T-helper 2 cell treated with Interferon-gamma antibody and Interleukin-4, amounts not matched to agents 100 ng/mL and 5 ng/mL, for 36 hours (primary cell): Measurements from ENCODE around the gene C3orf80. TPM values are rescaled to one million over a fixed set of nuclear protein-coding genes. Genes with fewer than 3 reads are reported as not detected.
"Not testable (repeated sequence)": the region's sequence is repeated elsewhere in the genome, so short reads cannot be mapped to it uniquely, and the experiment has no call there.

Experiments used
- intact Hi-C: fragments of 100-400 bp; cut with micrococcal nuclease; formaldehyde crosslinking; loops from one replicate; pipeline ENCODE4 v1.15.1; 2023
- total RNA-seq: library from RNA; stranded (reverse); gene quantifications from 2 replicates; pipeline ENCODE4 v1.2.3, GENCODE V29; 2022

The C3orf80 gene
- total RNA-seq, result 0.14 and 0.16 TPM in 2 replicates

- intact Hi-C loops, result loop anchor here (2.0 to 10.0 kb wide), 6 partner anchors 173 to 529 kb away; partner anchors contain the start of genes IFT80, IL12A, KPNA4 and PPM1L
Observed at GRCh38 chr3:160225176-160226025, at the start of gene C3orf80. C3orf80 (plus strand) TSS chr3:160225422; CDS start chr3:160225636, 214 bp downstream.

DNA sequence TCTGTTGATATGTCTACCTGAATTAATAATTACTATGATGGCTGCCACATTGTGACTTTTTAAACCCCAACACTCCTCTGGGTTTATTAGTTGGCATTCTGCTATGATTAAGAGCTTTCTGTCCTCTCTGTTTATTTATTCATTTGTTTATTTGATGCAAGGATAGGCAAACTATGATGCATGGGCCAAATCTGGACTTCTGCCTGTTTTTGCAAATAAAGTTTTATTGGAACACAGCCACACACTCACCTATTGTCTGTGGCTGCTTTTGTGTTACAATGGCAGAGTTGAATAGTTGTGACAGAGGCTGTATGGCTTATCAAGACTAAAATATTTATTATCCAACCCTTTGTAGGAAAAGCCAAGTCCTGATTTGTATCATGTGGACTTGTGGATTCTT lies 48.3 kb upstream of the C3orf80 start:
- intact Hi-C loops, result no loop called here

GRCh38 chr3:160178661-160179060 lies 46.6 kb upstream of the C3orf80 start:
- intact Hi-C loops, result not testable (repeated sequence)

GRCh38 chr3:160179403-160179802 lies 45.8 kb upstream of the C3orf80 start:
- intact Hi-C loops, result not testable (repeated sequence)

GRCh38 chr3:160179906-160180305 lies 45.3 kb upstream of the C3orf80 start:
- intact Hi-C loops, result no loop called here

DNA sequence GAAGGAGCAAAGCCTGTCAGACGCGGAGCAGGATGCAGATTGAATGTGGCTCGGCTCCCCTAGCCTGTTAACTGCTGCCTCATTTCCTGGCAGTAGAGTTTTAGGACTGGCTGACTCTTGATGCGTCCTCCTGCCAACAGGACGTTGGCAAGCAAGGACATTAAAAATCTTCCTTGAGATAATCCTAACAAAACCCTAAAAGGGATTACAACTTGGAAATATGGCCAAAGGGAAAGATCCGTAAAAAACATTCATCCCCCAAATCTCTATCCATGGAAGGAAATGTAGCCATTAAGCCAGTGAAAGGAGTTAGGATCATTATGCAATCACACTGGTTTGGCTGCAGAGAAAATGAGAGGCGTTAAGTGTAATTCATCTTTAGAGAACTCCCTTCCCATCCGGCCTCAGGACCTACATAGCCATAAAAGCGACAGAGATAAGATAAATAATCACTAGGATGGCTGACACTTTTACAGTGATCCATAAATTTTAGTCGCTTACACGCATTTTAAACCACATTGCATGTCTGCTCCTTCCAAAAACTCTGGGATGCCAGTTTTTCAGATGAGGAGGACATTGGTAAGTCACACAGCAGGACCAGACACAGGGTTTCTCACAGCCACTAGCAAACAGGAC lies 44.5 kb upstream of the C3orf80 start:
- intact Hi-C loops, result no loop called here

GRCh38 chr3:160183345-160184076 lies 41.7 kb upstream of the C3orf80 start:
- intact Hi-C loops, result no loop called here

- intact Hi-C loops, result no loop called here
Observed at GRCh38 chr3:160184655-160185054, 40.6 kb upstream of the C3orf80 start.

DNA sequence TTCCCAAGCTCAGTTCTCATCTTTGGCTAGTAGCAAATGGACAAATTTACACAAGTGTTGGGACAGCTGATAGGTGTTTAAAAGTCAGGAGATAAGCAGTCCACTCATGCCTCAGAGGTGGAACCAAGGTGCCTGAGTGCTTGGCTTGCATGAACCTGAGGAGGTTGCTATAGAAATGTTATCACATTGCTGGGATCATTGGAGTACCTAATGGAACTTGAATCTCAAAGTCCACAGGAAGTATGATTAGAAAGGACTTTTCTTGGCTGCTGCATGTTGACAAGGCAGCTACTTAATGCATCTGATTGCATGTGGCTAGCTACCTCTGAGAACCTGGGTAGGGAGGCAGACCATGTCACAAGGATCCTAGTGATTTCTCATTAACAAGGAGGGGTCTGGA lies 39.5 kb upstream of the C3orf80 start:
- intact Hi-C loops, result no loop called here

- intact Hi-C loops, result no loop called here
Observed at GRCh38 chr3:160187288-160187687, 37.9 kb upstream of the C3orf80 start.

DNA sequence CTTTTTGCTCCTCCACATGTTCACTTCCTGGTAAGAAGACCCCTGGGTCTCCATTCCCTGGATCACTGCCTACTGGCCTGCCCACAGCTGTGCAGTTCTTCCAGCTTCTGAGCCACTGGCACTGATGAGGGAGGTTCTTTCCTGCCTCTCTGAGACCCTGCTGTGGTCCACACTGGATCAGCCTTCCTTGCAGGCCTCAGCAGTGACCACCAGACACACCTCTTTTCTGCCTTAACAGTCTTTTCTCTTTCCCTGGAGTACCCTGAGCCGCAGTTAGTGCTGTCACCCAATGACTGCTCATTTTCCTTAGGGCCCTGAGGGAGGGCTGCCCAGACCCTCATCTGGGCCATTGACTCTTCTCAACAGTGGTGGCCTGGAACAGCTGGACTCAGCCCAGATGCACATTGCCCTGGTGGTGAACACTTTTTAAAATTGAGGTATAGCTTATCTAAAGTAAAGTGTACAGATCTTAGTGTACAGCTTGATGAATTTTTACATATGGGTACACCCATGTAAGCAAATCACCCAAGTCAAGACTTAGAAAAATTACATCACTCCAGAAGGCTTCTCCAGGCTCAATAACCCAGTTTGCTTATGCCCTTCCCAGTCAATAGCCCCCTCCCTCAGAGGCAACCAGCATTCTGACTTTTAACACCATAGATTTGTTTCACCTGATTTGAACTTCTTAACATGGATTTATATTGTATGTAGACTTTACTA lies 32.8 kb upstream of the C3orf80 start:
- intact Hi-C loops, result no loop called here

DNA sequence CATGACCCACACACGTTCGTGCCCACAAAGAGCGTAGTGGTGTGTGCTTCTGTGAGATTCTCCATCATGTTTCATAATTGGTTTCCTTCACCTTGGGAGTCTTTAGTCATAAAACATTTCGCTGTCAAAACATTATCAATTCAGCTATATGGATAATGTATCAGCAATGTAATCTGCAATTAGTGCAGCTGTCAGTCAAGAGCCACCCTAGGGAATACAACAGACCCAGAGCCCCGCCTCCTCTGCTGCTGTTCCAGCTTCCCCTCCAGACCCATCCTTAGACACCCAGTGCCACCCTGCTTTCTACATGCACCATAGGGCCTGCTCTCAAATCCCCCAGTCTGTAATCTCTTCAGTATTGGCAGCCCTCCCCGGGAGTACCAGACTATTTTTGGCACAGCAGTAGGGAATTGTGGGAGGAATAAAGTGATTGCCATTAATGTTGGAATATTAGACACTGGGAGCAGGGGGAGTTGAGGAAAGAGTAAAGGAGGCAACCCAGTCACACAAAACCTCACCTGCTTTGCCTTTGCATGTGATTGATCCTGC lies 31.5 kb upstream of the C3orf80 start:
- intact Hi-C loops, result no loop called here

DNA sequence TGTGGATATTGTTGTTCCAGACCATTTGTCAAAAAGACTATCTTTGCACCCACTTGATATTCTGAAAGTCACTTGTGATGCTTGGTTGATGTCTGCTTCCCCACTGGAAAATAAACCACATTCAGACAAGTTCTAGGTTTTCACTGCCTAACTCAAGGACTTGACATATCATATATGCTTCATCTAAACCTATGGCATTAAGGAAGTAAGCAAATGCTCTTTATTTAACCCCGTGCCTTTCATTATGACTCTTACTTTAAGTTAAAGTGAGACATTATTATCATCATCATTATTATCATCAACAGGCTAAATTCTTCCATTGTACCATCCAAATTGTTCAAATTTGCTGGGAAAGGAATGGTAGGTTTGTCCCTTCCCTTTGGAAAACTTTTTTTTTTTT lies 30.8 kb upstream of the C3orf80 start:
- intact Hi-C loops, result no loop called here

- intact Hi-C loops, result no loop called here
Observed at GRCh38 chr3:160195106-160195505, 30.1 kb upstream of the C3orf80 start.

- intact Hi-C loops, result no loop called here
Observed at GRCh38 chr3:160196511-160197104, 28.6 kb upstream of the C3orf80 start.

DNA sequence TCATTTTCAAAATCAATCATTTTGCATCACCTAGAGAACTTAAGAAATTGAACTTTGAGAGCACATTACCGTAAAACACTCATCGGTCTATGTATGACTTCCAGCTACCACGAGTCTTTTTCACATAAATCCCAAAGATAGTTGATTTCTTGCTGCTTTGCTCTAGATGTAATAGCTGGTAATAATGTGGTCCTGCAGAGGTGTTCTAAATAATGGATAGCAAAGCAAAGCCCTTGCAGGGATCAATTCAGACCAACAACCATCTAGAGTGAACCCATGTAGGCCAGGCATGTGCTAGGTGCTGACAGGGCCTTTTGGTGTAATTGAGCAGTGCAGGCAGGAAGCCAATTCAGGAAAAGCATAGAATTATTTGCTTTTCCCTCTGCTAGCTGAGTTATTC lies 26.1 kb upstream of the C3orf80 start:
- intact Hi-C loops, result no loop called here

GRCh38 chr3:160200353-160200752 lies 24.9 kb upstream of the C3orf80 start:
- intact Hi-C loops, result no loop called here

DNA sequence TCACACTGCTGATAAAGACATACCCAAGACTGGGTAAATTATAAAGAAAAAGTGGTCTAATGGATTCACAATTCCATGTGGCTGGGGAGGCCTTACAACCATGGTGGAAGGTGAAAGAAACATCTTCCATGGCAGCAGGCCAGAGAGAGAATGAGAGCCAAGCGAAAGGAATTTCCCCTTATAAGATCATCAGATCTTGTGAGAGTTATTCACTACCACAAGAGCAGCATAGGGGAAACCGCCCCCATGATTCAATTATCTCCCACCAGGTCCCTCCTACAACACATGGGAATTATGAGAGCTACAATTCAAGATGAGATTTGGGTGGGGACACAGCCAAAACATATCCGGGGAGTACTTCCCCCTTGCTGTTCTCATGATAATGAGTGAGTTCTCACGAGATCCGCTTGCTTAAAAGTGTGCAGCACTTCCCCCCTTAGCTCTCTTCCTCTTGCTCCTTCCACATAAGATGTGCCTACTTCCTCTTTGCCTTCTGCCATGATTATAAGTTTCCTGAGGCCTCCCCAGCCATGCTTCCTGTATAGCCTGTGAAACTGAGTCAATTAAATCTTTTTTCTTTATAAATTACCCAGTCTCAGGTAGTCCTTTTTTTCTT lies 20.7 kb upstream of the C3orf80 start:
- intact Hi-C loops, result not testable (repeated sequence)

- intact Hi-C loops, result no loop called here
Observed at GRCh38 chr3:160205606-160206005, 19.6 kb upstream of the C3orf80 start.

DNA sequence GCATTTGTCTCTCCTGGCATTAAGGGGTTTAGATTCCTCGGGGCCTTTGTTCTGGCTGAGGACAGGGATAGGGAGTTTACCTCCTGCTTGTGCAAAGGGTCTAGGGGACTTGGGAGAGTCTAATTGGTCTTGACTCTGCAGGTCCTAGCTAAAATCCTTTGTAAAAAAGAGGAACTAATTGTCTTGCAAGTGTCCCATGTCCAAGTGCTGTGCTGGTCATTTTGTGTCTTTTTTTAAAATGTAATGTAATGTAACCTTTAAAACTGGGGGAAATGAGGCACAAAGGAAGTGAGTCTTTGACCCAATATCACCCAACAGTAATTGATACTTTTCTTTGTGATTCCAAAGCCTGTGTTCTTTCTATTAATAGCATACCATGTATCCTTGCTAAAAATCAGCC lies 14.9 kb upstream of the C3orf80 start:
- intact Hi-C loops, result no loop called here
